ENCODE data around the gene FBXO31.

DNA sequence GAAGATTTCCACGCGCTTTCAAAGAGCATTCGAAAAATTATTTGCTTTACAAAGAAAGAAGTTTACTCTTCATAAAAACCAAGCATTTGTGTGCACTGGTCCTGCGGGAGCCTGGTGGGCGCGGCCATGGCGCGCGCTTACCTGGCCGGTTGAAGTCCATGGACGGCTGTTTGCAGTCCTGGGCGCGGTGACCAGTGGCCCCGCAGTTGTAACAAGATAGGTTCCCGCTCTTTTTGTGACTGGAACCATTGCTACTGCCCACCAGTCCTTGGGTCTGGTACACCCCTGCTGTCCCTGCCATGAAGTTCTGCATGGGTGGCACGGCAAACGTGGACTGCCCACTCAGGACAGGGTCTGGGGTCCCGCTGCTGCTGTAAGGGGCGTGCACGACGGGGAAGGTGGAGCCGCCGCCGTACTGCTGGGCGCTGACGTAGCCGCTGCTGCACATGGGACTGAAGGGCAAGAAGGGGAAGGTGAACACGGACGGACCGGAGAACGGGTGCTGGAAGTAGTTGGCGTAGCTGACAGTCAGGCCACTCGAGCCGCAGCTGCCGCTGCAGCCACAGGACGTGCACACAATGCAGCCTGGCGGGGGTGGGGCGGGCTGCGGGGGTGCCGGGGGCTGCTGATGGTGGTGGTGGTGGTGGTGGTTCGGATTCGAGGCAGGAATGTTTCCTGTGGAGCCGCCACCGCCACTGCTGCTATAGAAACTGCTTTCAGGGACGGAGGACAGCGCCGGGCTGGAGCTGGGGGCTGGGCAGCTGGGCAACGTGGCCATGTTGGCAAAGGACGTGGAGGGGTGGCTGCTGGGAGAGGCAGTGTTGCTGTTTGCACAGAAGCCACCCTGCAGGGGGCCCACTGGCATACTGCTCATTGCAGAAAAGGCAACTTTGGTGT is 28.0 kb upstream of the FBXO31 start:
- no peak for TF ChIP-seq CTCF (IDR thresholded peaks at IDR 0.05; ENCODE audit: low read length)
- no peak for TF ChIP-seq EZH2phosphoT487 (IDR thresholded peaks at IDR 0.05; ENCODE audit: low read length)
- no peak for TF ChIP-seq EZH2 (optimal IDR thresholded peaks at IDR 0.05; ENCODE audit: low read depth, low read length)

Data from MM.1S (cell line).